OCI-LY7 (cell line): ENCODE measurements around the gene DUS1L. TPM values are rescaled to one million over a fixed set of nuclear protein-coding genes. Genes with fewer than 3 reads are reported as not detected.
A peak's percentile ranks its signal among the peaks of the same experiment; 100 is the strongest.

Experiments
- BruUV-seq: library from RNA; stranded (reverse); fragments of 400-500 nt; replicated peaks from 2 replicates; lab custom pipeline; 2021; lab: Mats Ljungman, UMichigan
- CTCF ChIA-PET: fragments of 300-600 bp; sonication (Branson Sonifier 250); formaldehyde crosslinking; loops from one replicate; lab custom pipeline; 2022; ENCODE audit warnings: antibody characterized with exemption; ENCODE audit not compliant: unreplicated experiment; lab: Charles Lee
- POLR2A ChIA-PET: fragments of 300-600 bp; sonication (Branson Sonifier 250); formaldehyde crosslinking; loops from one replicate; lab custom pipeline; 2022; ENCODE audit warnings: antibody characterized with exemption; lab: Charles Lee
- DNase-seq: peaks from one replicate; pipeline ENCODE4 v3.0.0-alpha.2; 2015; ENCODE audit warnings: low spot score
- H2AFZ ChIP-seq: fragments of 200-600 bp; sonication (generic), shearing (Covaris generic); 2 replicates; pipeline ENCODE4 v1.6.1; 2014; ENCODE audit warnings: mild to moderate bottlenecking, antibody characterized with exemption, low read length, moderate library complexity
- H3K27ac ChIP-seq: fragments of 200-600 bp; sonication (generic); 2 replicates; pipeline ENCODE4 v1.5.1; 2014; ENCODE audit warnings: mixed run types, low read depth, mild to moderate bottlenecking, moderate library complexity, low read length, inconsistent platforms; ENCODE audit not compliant: poor library complexity, severe bottlenecking
- H3K36me3 ChIP-seq: fragments of 200-600 bp; sonication (generic); 2 replicates; pipeline ENCODE4 v1.6.1; 2014; ENCODE audit warnings: mild to moderate bottlenecking, antibody characterized with exemption, low read length, moderate library complexity, mixed read lengths; ENCODE audit not compliant: insufficient read depth
- H3K4me1 ChIP-seq: fragments of 200-600 bp; sonication (generic); 2 replicates; pipeline ENCODE4 v1.5.1; 2014; ENCODE audit warnings: mild to moderate bottlenecking, low read length; ENCODE audit not compliant: insufficient read depth, poor library complexity, severe bottlenecking
- H3K4me2 ChIP-seq: fragments of 200-600 bp; sonication (generic); 2 replicates; pipeline ENCODE4 v1.6.1; 2014; ENCODE audit warnings: mild to moderate bottlenecking, low read length
- H3K4me3 ChIP-seq: fragments of 200-600 bp; sonication (generic); 2 replicates; pipeline ENCODE4 v1.5.1; 2014; ENCODE audit warnings: mild to moderate bottlenecking, low read depth, low read length; ENCODE audit not compliant: poor library complexity, severe bottlenecking
- H3K79me2 ChIP-seq: fragments of 200-600 bp; sonication (generic); 2 replicates; pipeline ENCODE4 v1.6.1; 2016; ENCODE audit warnings: low read depth, mild to moderate bottlenecking, low read length, moderate library complexity, mixed read lengths; ENCODE audit not compliant: insufficient read depth
- H3K9me2 ChIP-seq: fragments of 200-600 bp; sonication (generic); 2 replicates; pipeline ENCODE4 v1.6.1; 2016; ENCODE audit warnings: mild to moderate bottlenecking, low read length, mixed read lengths; ENCODE audit not compliant: insufficient read depth
- H3K9me3 ChIP-seq: fragments of 200-600 bp; sonication (generic); 2 replicates; pipeline ENCODE4 v1.6.1; 2014; ENCODE audit warnings: mild to moderate bottlenecking, mixed run types, low read length, mixed read lengths
- H4K20me1 ChIP-seq: fragments of 200-600 bp; sonication (generic); 2 replicates; pipeline ENCODE4 v1.6.1; 2014; ENCODE audit warnings: mild to moderate bottlenecking, antibody characterized with exemption, low read length, moderate library complexity, mixed read lengths; ENCODE audit not compliant: insufficient read depth
- CTCF ChIP-seq: fragments of 200-600 bp; sonication (generic); conservative IDR thresholded peaks from 2 replicates; pipeline ENCODE4 v1.5.1; 2014; ENCODE audit warnings: mild to moderate bottlenecking, antibody characterized with exemption, low read length, moderate library complexity, mixed read lengths
- EZH2phosphoT487 ChIP-seq: fragments of 200-600 bp; sonication (generic); IDR thresholded peaks from 2 replicates; pipeline ENCODE4 v1.6.1; 2018; ENCODE audit warnings: low read depth, borderline replicate concordance, mild to moderate bottlenecking, mixed run types, antibody characterized with exemption, low read length, moderate library complexity, mixed read lengths
- intact Hi-C: fragments of 100-400 bp; cut with micrococcal nuclease; formaldehyde crosslinking; loops from one replicate; pipeline ENCODE4 v1.10.0; 2022; ENCODE audit not compliant: unreplicated experiment
- total RNA-seq, 2 experiments: library from RNA; depleted of rRNA in 1 of 2; stranded (reverse); fragments of >200 nt in 1 of 2; shearing (Covaris generic) in 1 of 2; gene quantifications; 2 replicates each; pipeline ENCODE4 v1.2.3, GENCODE V29; 2014 to 2022

DUS1L gene
- total RNA-seq, 2 experiments from 2014 or later = 320 to 388 TPM

- Histone ChIP-seq H3K9me3 (no peaks in the 10 kb centered on the region), H3K4me3 (no peak overlapping the region), H2AFZ (no peak overlapping the region), H4K20me1 (no peaks in the 10 kb centered on the region), H3K4me2 (no peak overlapping the region), H3K79me2 (no peaks in the 10 kb centered on the region), H3K36me3 (no peaks in the 10 kb centered on the region), H3K27ac (no peak overlapping the region), H3K9me2 (no peaks in the 10 kb centered on the region), H3K4me1 (peaks cover 1% of the 10 kb centered on the region)
- BruUV-seq = TSS peak; percentile 46
- no peak for TF ChIP-seq EZH2phosphoT487
- TF ChIP-seq CTCF = no peak
- intact Hi-C loops = no loop called here
- CTCF ChIA-PET = interaction anchor here (0.6 kb wide), 1 partner anchor 31 kb away, joined by 3 read pairs; no protein-coding TSS in a partner anchor
- POLR2A ChIA-PET = no interaction called here
- no peak for DNase-seq
Observed at GRCh38 chr17:82112181-82112913, 46.7 kb upstream of the DUS1L start.

- ChIA-PET POLR2A (interaction anchor here (0.5 kb wide), 1 partner anchor 21 kb away, joined by 7 read pairs; no protein-coding TSS in a partner anchor), CTCF (no interaction called here)
- Histone ChIP-seq H3K27ac (no peak overlapping the region), H3K9me3 (no peaks in the 10 kb centered on the region), H3K36me3 (no peaks in the 10 kb centered on the region), H4K20me1 (no peaks in the 10 kb centered on the region), H3K4me1 (peaks cover 22% of the 10 kb centered on the region), H2AFZ (no peak overlapping the region), H3K4me2 (no peak overlapping the region), H3K9me2 (no peaks in the 10 kb centered on the region), H3K79me2 (no peaks in the 10 kb centered on the region), H3K4me3 (no peak overlapping the region)
- DNase-seq = no peak
- no peak for TF ChIP-seq EZH2phosphoT487
- no peak for TF ChIP-seq CTCF
- intact Hi-C loops = no loop called here
- BruUV-seq = no TSS peak
Observed at GRCh38 chr17:82110298-82110697, 44.7 kb upstream of the DUS1L start.

GRCh38 chr17:82108961-82109475 is 43.4 kb upstream of the DUS1L start:
- Histone ChIP-seq H3K79me2 (no peaks in the 10 kb centered on the region), H3K9me3 (no peaks in the 10 kb centered on the region), H3K4me1 (peaks cover 28% of the 10 kb centered on the region), H2AFZ (no peak overlapping the region), H3K9me2 (no peaks in the 10 kb centered on the region), H4K20me1 (no peaks in the 10 kb centered on the region), H3K4me2 (no peak overlapping the region), H3K4me3 (no peak overlapping the region), H3K36me3 (no peaks in the 10 kb centered on the region), H3K27ac (no peak overlapping the region)
- ChIA-PET CTCF (no interaction called here), POLR2A (no interaction called here)
- DNase-seq = no peak
- intact Hi-C loops = no loop called here
- TSS peak; percentile 42 for BruUV-seq
- no peak for TF ChIP-seq EZH2phosphoT487
- TF ChIP-seq CTCF = no peak
